ENCODE measurements around the gene CWF19L2.

The CWF19L2 gene

GRCh38 chr11:107293677-107294344, 163.8 kb downstream of the CWF19L2 start:
- ATAC-seq (no peak), DNase-seq (no peak)

DNA sequence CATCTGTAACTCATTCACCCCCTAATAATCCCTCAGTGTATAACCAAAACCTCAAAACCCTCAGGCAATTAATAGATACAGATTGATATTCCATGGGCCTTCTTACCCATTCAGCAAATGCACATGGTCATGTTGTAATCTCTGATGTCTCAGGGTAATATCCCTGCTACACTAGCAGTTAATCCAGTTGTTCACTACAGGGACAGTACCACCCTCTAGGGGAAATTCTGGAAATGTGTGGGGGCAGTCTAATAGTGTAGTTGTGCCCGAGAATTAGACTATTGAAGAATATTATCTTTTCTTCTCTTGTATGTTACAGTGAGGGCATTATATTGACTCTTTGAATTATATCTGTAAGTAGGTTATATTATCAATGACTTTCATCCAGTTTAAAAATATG, 175.4 kb downstream of the CWF19L2 start:
- ATAC-seq (no peak), DNase-seq (no peak)
